ENCODE data around the gene RAB3GAP2.
"Not testable (repeated sequence)": the region's sequence is repeated elsewhere in the genome, so short reads cannot be mapped to it uniquely, and the experiment has no call there.

The RAB3GAP2 gene

GRCh38 chr1:220189750-220190347 is 82.4 kb downstream of the RAB3GAP2 start:
- DNase-seq = no peak

GRCh38 chr1:220188538-220188937 is 83.7 kb downstream of the RAB3GAP2 start:
- DNase-seq = no peak

- DNase-seq = no peak
These were observed 85.5 kb downstream of the RAB3GAP2 start for GRCh38 chr1:220186752-220187151.

- DNase-seq = no peak
These were observed 87.7 kb downstream of the RAB3GAP2 start for GRCh38 chr1:220184506-220184905.

GRCh38 chr1:220182656-220183055 is 89.6 kb downstream of the RAB3GAP2 start:
- DNase-seq = no peak

- DNase-seq = no peak
These were observed 90.1 kb downstream of the RAB3GAP2 start for GRCh38 chr1:220182111-220182510.

- DNase-seq = no peak
These were observed 95.7 kb downstream of the RAB3GAP2 start for GRCh38 chr1:220176540-220176939.

- no peak for DNase-seq
These were observed 101.3 kb downstream of the RAB3GAP2 start for GRCh38 chr1:220170836-220171526.

- not testable (repeated sequence) for DNase-seq
These were observed 102.4 kb downstream of the RAB3GAP2 start for GRCh38 chr1:220169887-220170286.

GRCh38 chr1:220166853-220167252 is 105.4 kb downstream of the RAB3GAP2 start:
- no peak for DNase-seq

- no peak for DNase-seq
These were observed 107.7 kb downstream of the RAB3GAP2 start for GRCh38 chr1:220164517-220164916.

GRCh38 chr1:220164116-220164515 is 108.1 kb downstream of the RAB3GAP2 start:
- no peak for DNase-seq

GRCh38 chr1:220160027-220160426 is 112.2 kb downstream of the RAB3GAP2 start:
- DNase-seq = no peak

- no peak for DNase-seq
These were observed 113.2 kb downstream of the RAB3GAP2 start for GRCh38 chr1:220159041-220159440.

GRCh38 chr1:220158530-220158929 is 113.7 kb downstream of the RAB3GAP2 start:
- DNase-seq = not testable (repeated sequence)

GRCh38 chr1:220157738-220158137 is 114.5 kb downstream of the RAB3GAP2 start:
- DNase-seq = no peak

- DNase-seq = no peak
These were observed 115.6 kb downstream of the RAB3GAP2 start for GRCh38 chr1:220156620-220157146.

- DNase-seq = no peak
These were observed 119.1 kb downstream of the RAB3GAP2 start for GRCh38 chr1:220153147-220153546.

GRCh38 chr1:220151454-220151853 is 120.8 kb downstream of the RAB3GAP2 start:
- no peak for DNase-seq

- DNase-seq = no peak
These were observed 122.5 kb downstream of the RAB3GAP2 start for GRCh38 chr1:220149742-220150141.

- no peak for DNase-seq
These were observed 128.2 kb downstream of the RAB3GAP2 start for GRCh38 chr1:220144051-220144450.

GRCh38 chr1:220139966-220140365 is 132.3 kb downstream of the RAB3GAP2 start:
- no peak for DNase-seq

- no peak for DNase-seq
These were observed 135.1 kb downstream of the RAB3GAP2 start for GRCh38 chr1:220137019-220137786.

GRCh38 chr1:220135755-220136154 is 136.5 kb downstream of the RAB3GAP2 start:
- no peak for DNase-seq

Measured in islet precursor cell (in vitro differentiated cells).